Measurements from ENCODE around the gene UBL3.
A peak's percentile ranks its signal among the peaks of the same experiment; 100 is the strongest.

The UBL3 gene

GRCh38 chr13:29749401-29750182 lies 100.8 kb downstream of the UBL3 start:
- H3K4me1 Mint-ChIP-seq, result peaks cover 5 to 15% of the 10 kb centered on the region in 2 donors

GRCh38 chr13:29748097-29748496 lies 102.3 kb downstream of the UBL3 start:
- Mint-ChIP-seq H3K4me3 (no peak overlapping the region), H3K9me3 (no peaks in the 10 kb centered on the region), H3K4me1 (peaks cover 9 to 18% of the 10 kb centered on the region in 2 donors), H3K36me3 (no peaks in the 10 kb centered on the region), H3K27me3 (peaks cover 9 to 17% of the 10 kb centered on the region in 2 donors), H3K27ac (no peak overlapping the region)
- ATAC-seq (replicated peaks), result no peak
- no peak for DNase-seq

More at GRCh38 chr13:29749401-29750182, 100.8 kb downstream of the UBL3 start:
- ATAC-seq (replicated peaks) (no peak), DNase-seq (no peak)
- Mint-ChIP-seq H3K36me3 (no peaks in the 10 kb centered on the region), H3K27ac (no peak overlapping the region), H3K4me3 (no peak overlapping the region), H3K9me3 (peaks cover 0 to under 1% of the 10 kb centered on the region in 2 donors), H3K27me3 (peaks cover 5 to 17% of the 10 kb centered on the region in 2 donors)

- H3K4me3 Mint-ChIP-seq, result no peak overlapping the region
- H3K27ac Mint-ChIP-seq, result no peak overlapping the region
- ATAC-seq (replicated peaks) (no peak), DNase-seq (no peak)
- H3K9me3 Mint-ChIP-seq, result no peaks in the 10 kb centered on the region
- peaks cover 4 to 5% of the 10 kb centered on the region in 2 donors for H3K4me1 Mint-ChIP-seq
- H3K27me3 Mint-ChIP-seq, result peaks cover 9 to 17% of the 10 kb centered on the region in 2 donors
- H3K36me3 Mint-ChIP-seq, result no peaks in the 10 kb centered on the region
Observed at GRCh38 chr13:29746148-29746677, 104.2 kb downstream of the UBL3 start.

GRCh38 chr13:29745704-29746103 lies 104.7 kb downstream of the UBL3 start:
- Mint-ChIP-seq H3K4me1 (peaks cover 4 to 5% of the 10 kb centered on the region in 2 donors), H3K27ac (no peak overlapping the region), H3K27me3 (peaks cover 9 to 16% of the 10 kb centered on the region in 2 donors), H3K4me3 (no peak overlapping the region), H3K9me3 (no peaks in the 10 kb centered on the region), H3K36me3 (no peaks in the 10 kb centered on the region)
- ATAC-seq (replicated peaks) (no peak), DNase-seq (no peak)

- no peaks in the 10 kb centered on the region for H3K9me3 Mint-ChIP-seq
- no peaks in the 10 kb centered on the region for H3K36me3 Mint-ChIP-seq
- no peak overlapping the region for H3K27ac Mint-ChIP-seq
- H3K4me1 Mint-ChIP-seq, result peaks cover 4 to 5% of the 10 kb centered on the region in 2 donors
- no peak overlapping the region for H3K4me3 Mint-ChIP-seq
- H3K27me3 Mint-ChIP-seq, result peaks cover 9 to 12% of the 10 kb centered on the region in 2 donors
- DNase-seq (no peak), ATAC-seq (replicated peaks) (no peak)
Observed at GRCh38 chr13:29743201-29743786, 107.1 kb downstream of the UBL3 start.

- no peaks in the 10 kb centered on the region for H3K36me3 Mint-ChIP-seq
- H3K4me1 Mint-ChIP-seq, result peaks cover 4 to 5% of the 10 kb centered on the region in 2 donors
- no peak overlapping the region for H3K4me3 Mint-ChIP-seq
- peaks cover 9 to 12% of the 10 kb centered on the region in 2 donors for H3K27me3 Mint-ChIP-seq
- ATAC-seq (replicated peaks) (no peak), DNase-seq (no peak)
- H3K27ac Mint-ChIP-seq, result no peak overlapping the region
- no peaks in the 10 kb centered on the region for H3K9me3 Mint-ChIP-seq
Observed at GRCh38 chr13:29740961-29741360, 109.5 kb downstream of the UBL3 start.

GRCh38 chr13:29737061-29737460 lies 113.4 kb downstream of the UBL3 start:
- no peak for ATAC-seq (replicated peaks)
- Mint-ChIP-seq H3K36me3 (no peaks in the 10 kb centered on the region), H3K27me3 (peaks cover 11 to 17% of the 10 kb centered on the region in 2 donors), H3K4me1 (peaks cover 6 to 11% of the 10 kb centered on the region in 2 donors), H3K27ac (no peak overlapping the region), H3K4me3 (no peak overlapping the region), H3K9me3 (no peaks in the 10 kb centered on the region)
- no peak for DNase-seq

- DNase-seq (no peak), ATAC-seq (replicated peaks) (peak; percentile 46 to 63)
- Mint-ChIP-seq H3K27ac (no peak overlapping the region), H3K9me3 (no peaks in the 10 kb centered on the region), H3K27me3 (peaks cover 39 to 41% of the 10 kb centered on the region in 2 donors), H3K4me3 (no peak overlapping the region), H3K4me1 (peaks cover 6 to 11% of the 10 kb centered on the region in 2 donors), H3K36me3 (no peaks in the 10 kb centered on the region)
Observed at GRCh38 chr13:29733147-29733611, 117.2 kb downstream of the UBL3 start.

- H3K27me3 Mint-ChIP-seq, result peaks cover 44 to 50% of the 10 kb centered on the region in 2 donors
- ATAC-seq (replicated peaks) (no peak), DNase-seq (no peak)
- peaks cover 6 to 11% of the 10 kb centered on the region in 2 donors for H3K4me1 Mint-ChIP-seq
- H3K9me3 Mint-ChIP-seq, result peaks cover 4% of the 10 kb centered on the region in 2 donors
- H3K36me3 Mint-ChIP-seq, result no peaks in the 10 kb centered on the region
- H3K4me3 Mint-ChIP-seq, result no peak overlapping the region
- no peak overlapping the region for H3K27ac Mint-ChIP-seq
Observed at GRCh38 chr13:29730253-29730652, 120.2 kb downstream of the UBL3 start.

- ATAC-seq (replicated peaks) (peak in 1 of 2 donors; percentile 12), DNase-seq (no peak)
- Mint-ChIP-seq H3K27me3 (peaks cover 13 to 25% of the 10 kb centered on the region in 2 donors), H3K36me3 (no peaks in the 10 kb centered on the region), H3K4me3 (no peak overlapping the region), H3K9me3 (peaks cover 4% of the 10 kb centered on the region in 2 donors), H3K4me1 (peaks cover 0 to 1% of the 10 kb centered on the region in 2 donors), H3K27ac (no peak overlapping the region)
Observed at GRCh38 chr13:29722415-29722814, 128.0 kb downstream of the UBL3 start.

GRCh38 chr13:29721766-29722165 lies 128.7 kb downstream of the UBL3 start:
- H3K27ac Mint-ChIP-seq, result no peak overlapping the region
- peaks cover 7 to 25% of the 10 kb centered on the region in 2 donors for H3K27me3 Mint-ChIP-seq
- DNase-seq, result no peak
- H3K9me3 Mint-ChIP-seq, result peaks cover 4% of the 10 kb centered on the region in 2 donors
- peaks cover 0 to 1% of the 10 kb centered on the region in 2 donors for H3K4me1 Mint-ChIP-seq
- no peaks in the 10 kb centered on the region for H3K36me3 Mint-ChIP-seq
- H3K4me3 Mint-ChIP-seq, result no peak overlapping the region
- ATAC-seq (replicated peaks), result no peak

- no peaks in the 10 kb centered on the region for H3K9me3 Mint-ChIP-seq
- DNase-seq (no peak), ATAC-seq (replicated peaks) (no peak)
- H3K4me3 Mint-ChIP-seq, result no peak overlapping the region
- no peak overlapping the region for H3K27ac Mint-ChIP-seq
- no peaks in the 10 kb centered on the region for H3K36me3 Mint-ChIP-seq
- peaks cover 13 to 21% of the 10 kb centered on the region in 2 donors for H3K27me3 Mint-ChIP-seq
- peaks cover 0 to 1% of the 10 kb centered on the region in 2 donors for H3K4me1 Mint-ChIP-seq
Observed at GRCh38 chr13:29718694-29719093, 131.7 kb downstream of the UBL3 start.

- no peak overlapping the region for H3K4me3 Mint-ChIP-seq
- DNase-seq, result no peak
- H3K27ac Mint-ChIP-seq, result no peak overlapping the region
- H3K9me3 Mint-ChIP-seq, result no peaks in the 10 kb centered on the region
- ATAC-seq (replicated peaks), result no peak
- peaks cover 13 to 21% of the 10 kb centered on the region in 2 donors for H3K27me3 Mint-ChIP-seq
- H3K36me3 Mint-ChIP-seq, result no peaks in the 10 kb centered on the region
- H3K4me1 Mint-ChIP-seq, result no peaks in the 10 kb centered on the region
Observed at GRCh38 chr13:29716493-29716892, 133.9 kb downstream of the UBL3 start.
